HFFc6 (cell line): ENCODE measurements around the gene ZNF418. TPM values are rescaled to one million over a fixed set of nuclear protein-coding genes. Genes with fewer than 3 reads are reported as not detected.
A peak's percentile ranks its signal among the peaks of the same experiment; 100 is the strongest.
"Not testable (repeated sequence)": the region's sequence is repeated elsewhere in the genome, so short reads cannot be mapped to it uniquely, and the experiment has no call there.

Experiments used
- DNase-seq: peaks from one replicate; pipeline ENCODE4 v3.0.0-alpha.2; 2018
- H3K27ac Mint-ChIP-seq: 2 replicates; pipeline ENCODE4 v1.8.0; 2020; ENCODE audit warnings: mild to moderate bottlenecking, mixed read lengths
- H3K27me3 Mint-ChIP-seq: 2 replicates; pipeline ENCODE4 v1.8.0; 2021; ENCODE audit warnings: mild to moderate bottlenecking, moderate library complexity, mixed read lengths; ENCODE audit not compliant: insufficient read depth
- H3K36me3 Mint-ChIP-seq: 2 replicates; pipeline ENCODE4 v1.8.0; 2021; ENCODE audit warnings: low read depth, mixed read lengths
- H3K4me1 Mint-ChIP-seq: 2 replicates; pipeline ENCODE4 v1.8.0; 2020; ENCODE audit warnings: low read depth, mixed read lengths
- H3K4me3 Mint-ChIP-seq: 2 replicates; pipeline ENCODE4 v1.8.0; 2020; ENCODE audit warnings: mild to moderate bottlenecking, moderate library complexity, mixed read lengths
- H3K9me3 Mint-ChIP-seq: 2 replicates; pipeline ENCODE4 v1.8.0; 2020; ENCODE audit warnings: mild to moderate bottlenecking, mixed read lengths
- total RNA-seq, 6 experiments: library from RNA; stranded (reverse); fragmentation: NEBNext Ultra II Directional; extraction: Animal tissue kit (Norgen Biotek cat#: 25700); gene quantifications; 2 replicates in 1 of 6; 3 replicates in 5 of 6; pipeline ENCODE4 v1.2.3, GENCODE V29; 2021
- TF ChIP-seq, protein P1 (sequence below): fragments of 200-600 bp; sonication (generic); IDR thresholded peaks from 2 replicates; pipeline ENCODE4 v1.5.0; 2021; ENCODE audit warnings: antibody characterized with exemption, mild to moderate bottlenecking

Gene ZNF418
- total RNA-seq, 6 experiments from 2014 or later = 0.07 to 0.81 (median 0.46) TPM

DNA sequence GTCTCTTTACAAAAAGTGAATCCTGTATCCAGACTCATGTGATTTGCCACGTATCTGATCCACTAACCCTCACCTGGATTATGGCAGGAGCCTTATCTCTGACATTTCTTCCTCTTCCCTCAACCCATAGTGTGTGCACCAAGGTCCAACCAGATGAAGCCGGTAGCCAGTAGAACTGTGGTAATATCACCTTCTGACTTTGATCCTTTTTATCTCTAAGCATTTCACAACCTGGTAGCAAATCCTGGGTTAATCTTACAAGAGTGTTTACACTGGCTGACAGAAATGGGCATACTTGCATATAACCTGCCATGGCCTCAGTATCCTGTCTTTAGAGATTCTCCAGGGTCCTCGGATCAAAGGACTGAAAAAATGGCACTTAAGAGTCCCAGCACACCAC lies 20.7 kb downstream of the ZNF418 start:
- H3K27me3 Mint-ChIP-seq = no peaks in the 10 kb centered on the region

DNA sequence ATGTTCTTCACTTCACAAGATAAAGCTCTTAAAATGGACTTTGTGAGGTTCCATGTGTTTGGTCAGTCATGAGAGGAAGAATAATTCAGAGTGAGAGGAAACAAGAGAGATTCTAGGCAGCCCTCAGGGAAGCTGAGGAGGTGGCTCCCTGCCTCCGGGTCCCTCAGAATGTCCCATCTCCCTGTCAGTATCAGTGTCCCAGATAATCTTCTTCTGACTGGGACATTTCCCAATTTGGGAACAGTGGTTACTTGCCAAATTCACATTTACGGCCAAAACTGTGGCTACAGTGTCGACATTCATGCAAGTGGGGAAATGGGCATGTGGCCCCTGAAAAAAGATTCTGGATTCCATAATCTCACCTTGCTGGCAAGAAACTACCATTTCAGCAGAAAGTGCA lies 27.8 kb downstream of the ZNF418 start:
- H3K4me1 Mint-ChIP-seq = peaks cover 6% of the 10 kb centered on the region
- no peaks in the 10 kb centered on the region for H3K27me3 Mint-ChIP-seq
- no peak overlapping the region for H3K4me3 Mint-ChIP-seq
- H3K27ac Mint-ChIP-seq = no peak overlapping the region
- TF ChIP-seq, protein P1, sequence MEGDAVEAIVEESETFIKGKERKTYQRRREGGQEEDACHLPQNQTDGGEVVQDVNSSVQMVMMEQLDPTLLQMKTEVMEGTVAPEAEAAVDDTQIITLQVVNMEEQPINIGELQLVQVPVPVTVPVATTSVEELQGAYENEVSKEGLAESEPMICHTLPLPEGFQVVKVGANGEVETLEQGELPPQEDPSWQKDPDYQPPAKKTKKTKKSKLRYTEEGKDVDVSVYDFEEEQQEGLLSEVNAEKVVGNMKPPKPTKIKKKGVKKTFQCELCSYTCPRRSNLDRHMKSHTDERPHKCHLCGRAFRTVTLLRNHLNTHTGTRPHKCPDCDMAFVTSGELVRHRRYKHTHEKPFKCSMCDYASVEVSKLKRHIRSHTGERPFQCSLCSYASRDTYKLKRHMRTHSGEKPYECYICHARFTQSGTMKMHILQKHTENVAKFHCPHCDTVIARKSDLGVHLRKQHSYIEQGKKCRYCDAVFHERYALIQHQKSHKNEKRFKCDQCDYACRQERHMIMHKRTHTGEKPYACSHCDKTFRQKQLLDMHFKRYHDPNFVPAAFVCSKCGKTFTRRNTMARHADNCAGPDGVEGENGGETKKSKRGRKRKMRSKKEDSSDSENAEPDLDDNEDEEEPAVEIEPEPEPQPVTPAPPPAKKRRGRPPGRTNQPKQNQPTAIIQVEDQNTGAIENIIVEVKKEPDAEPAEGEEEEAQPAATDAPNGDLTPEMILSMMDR = no peak
- peaks cover 34% of the 10 kb centered on the region for H3K9me3 Mint-ChIP-seq
- DNase-seq = no peak
- H3K36me3 Mint-ChIP-seq = peaks cover 67% of the 10 kb centered on the region

More for the DNA sequence above, 20.7 kb downstream of the ZNF418 start:
- Mint-ChIP-seq H3K4me1 (peaks cover 14% of the 10 kb centered on the region), H3K4me3 (peak overlapping the region; percentile 92), H3K27ac (no peak overlapping the region), H3K36me3 (peaks cover 67% of the 10 kb centered on the region), H3K9me3 (peaks cover 39% of the 10 kb centered on the region)
- TF ChIP-seq, protein P1 = no peak
- no peak for DNase-seq

DNA sequence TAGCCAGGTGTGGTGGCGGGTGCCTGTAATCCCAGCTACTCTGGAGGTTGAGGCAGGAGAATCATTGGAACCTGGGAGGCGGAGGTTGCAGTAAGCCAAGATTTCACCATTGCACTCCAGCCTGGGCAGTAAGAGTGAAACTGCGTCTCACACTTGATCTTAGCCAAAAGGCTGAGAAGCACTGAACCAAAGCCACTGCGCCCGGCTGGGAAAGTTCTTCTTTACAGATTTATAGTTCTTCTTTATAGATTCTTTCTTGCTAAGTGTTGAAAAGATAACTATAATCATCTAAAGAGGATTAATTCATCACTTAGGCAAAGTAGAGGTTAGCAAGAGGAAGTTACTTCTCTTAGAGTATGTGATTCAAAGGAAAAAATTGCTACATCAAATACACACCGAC lies 29.9 kb downstream of the ZNF418 start:
- Mint-ChIP-seq H3K9me3 (peaks cover 19% of the 10 kb centered on the region), H3K4me3 (no peak overlapping the region), H3K4me1 (peaks cover 6% of the 10 kb centered on the region), H3K27ac (no peak overlapping the region), H3K36me3 (peaks cover 56% of the 10 kb centered on the region), H3K27me3 (peaks cover 2% of the 10 kb centered on the region; the same call in 1 of the 2 replicates)
- DNase-seq = no peak
- TF ChIP-seq, protein P1 = no peak

DNA sequence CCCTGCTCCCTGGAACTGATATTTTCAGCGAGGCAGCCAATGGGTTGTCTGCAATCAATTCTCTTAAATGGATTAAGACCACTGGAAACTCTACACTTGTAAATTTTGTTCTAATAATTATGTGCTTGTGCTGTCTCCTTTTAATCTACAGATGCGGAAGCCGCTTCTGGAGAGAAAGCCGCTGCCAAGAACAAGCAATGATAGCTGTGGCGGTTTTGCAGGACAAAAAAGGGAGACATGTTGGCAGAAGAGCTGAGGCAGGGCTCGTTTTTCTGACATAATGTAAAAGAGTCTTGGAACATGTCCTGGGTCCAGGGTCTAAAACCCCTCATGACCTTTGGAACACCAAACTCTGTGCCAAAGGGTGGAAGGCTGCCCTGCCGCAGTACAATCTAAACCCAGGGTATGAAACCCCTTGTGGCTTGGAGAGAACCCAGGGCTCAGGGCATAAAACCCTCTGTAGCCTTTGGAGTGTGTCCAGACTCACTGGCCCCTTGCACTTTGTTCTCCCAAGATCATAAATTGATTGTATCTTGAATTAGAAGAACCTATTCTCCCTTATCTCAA lies 31.5 kb downstream of the ZNF418 start:
- Mint-ChIP-seq H3K9me3 (peaks cover 14% of the 10 kb centered on the region), H3K36me3 (peaks cover 44% of the 10 kb centered on the region), H3K4me1 (peaks cover 6% of the 10 kb centered on the region), H3K27me3 (peaks cover 2% of the 10 kb centered on the region; the same call in 1 of the 2 replicates), H3K27ac (no peak overlapping the region), H3K4me3 (no peak overlapping the region)
- DNase-seq = no peak
- TF ChIP-seq, protein P1 = peak; percentile 50

DNA sequence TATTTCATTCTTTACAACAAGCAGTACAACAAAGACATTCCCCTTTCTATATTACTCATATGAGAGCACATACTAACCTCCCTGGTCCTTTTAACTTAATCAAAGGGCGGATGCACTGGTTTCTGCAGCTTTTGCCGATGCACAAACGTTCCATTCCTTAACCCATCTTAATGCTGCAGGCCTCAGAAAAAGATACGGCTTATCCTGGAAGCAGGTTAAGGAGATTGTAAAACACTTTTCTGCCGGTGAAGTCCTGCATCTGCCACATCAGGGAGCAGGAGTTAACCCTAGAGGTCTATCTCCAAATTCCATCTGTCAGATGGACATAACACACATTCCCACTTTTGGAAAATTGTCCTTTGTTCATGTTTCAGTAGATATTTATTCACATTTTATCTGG lies 34.9 kb downstream of the ZNF418 start:
- Mint-ChIP-seq H3K9me3 (peaks cover 5% of the 10 kb centered on the region; the same call in 1 of the 2 replicates), H3K27ac (no peak overlapping the region), H3K27me3 (peaks cover 2% of the 10 kb centered on the region), H3K4me1 (peaks cover 6% of the 10 kb centered on the region), H3K4me3 (no peak overlapping the region), H3K36me3 (peaks cover 27% of the 10 kb centered on the region)
- TF ChIP-seq, protein P1 = no peak
- DNase-seq = no peak

DNA sequence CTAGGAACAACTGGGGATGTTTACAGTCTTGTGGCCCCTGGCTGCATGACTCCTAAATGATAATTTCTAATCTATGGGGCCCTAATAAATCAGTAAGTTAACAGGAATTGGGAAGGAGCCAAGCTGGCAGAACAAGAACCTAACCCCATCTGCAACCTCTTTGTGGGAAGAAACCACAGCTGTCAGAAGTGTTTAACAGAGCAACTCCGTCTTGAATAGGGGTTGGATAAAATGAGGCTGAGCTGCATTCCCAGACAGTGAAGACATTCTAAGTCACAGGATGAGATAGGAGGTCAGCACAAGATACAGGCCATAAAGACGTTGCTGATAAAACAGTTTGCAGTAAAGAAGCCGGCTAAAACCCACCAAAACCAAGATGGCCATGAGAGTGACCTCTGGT lies 44.5 kb downstream of the ZNF418 start:
- H3K27me3 Mint-ChIP-seq, H3K27ac Mint-ChIP-seq, H3K4me3 Mint-ChIP-seq, H3K4me1 Mint-ChIP-seq: not testable (repeated sequence)
- DNase-seq = peak; percentile 69
- H3K9me3 Mint-ChIP-seq = peaks cover 22% of the 10 kb centered on the region
- H3K36me3 Mint-ChIP-seq = peaks cover 42% of the 10 kb centered on the region
